Caco-2 (cell line): Measurements from ENCODE around the gene ADARB2. TPM values are rescaled to one million over a fixed set of nuclear protein-coding genes. Genes with fewer than 3 reads are reported as not detected.

Experiments
- BruUV-seq: library from RNA; stranded (reverse); fragments of 400-500 nt; replicated peaks from 2 replicates; lab custom pipeline; 2021; lab: Mats Ljungman, UMichigan
- CTCF ChIA-PET: fragments of 300-600 bp; sonication (Branson Sonifier 250); formaldehyde crosslinking; loops from one replicate; lab custom pipeline; 2022; ENCODE audit warnings: antibody characterized with exemption; lab: Charles Lee
- POLR2A ChIA-PET: fragments of 300-600 bp; sonication (Branson Sonifier 250); formaldehyde crosslinking; loops from one replicate; lab custom pipeline; 2022; ENCODE audit warnings: antibody characterized with exemption; lab: Charles Lee
- DNase-seq, 2 experiments: peaks; one replicate each; pipeline versions ENCODE4 v3.0.0 to v3.0.0-alpha.2; 2020 to 2022
- H3K27me3 ChIP-seq: replicated peaks from 2 replicates; pipeline ENCODE4 v1.6.0; 2011; ENCODE audit warnings: low read length; ENCODE audit not compliant: control insufficient read depth, insufficient read depth
- H3K36me3 ChIP-seq: 2 replicates; pipeline ENCODE4 v1.5.1; 2011; ENCODE audit warnings: low read length; ENCODE audit not compliant: control insufficient read depth, insufficient read depth
- H3K4me1 ChIP-seq: fragments of 250-450 bp; sonication (Bioruptor Pico); 2 replicates; pipeline ENCODE4 v1.5.1; 2020; ENCODE audit warnings: mild to moderate bottlenecking
- H3K4me3 ChIP-seq: 2 replicates; pipeline ENCODE4 v1.5.1; 2011; ENCODE audit warnings: low read depth, mild to moderate bottlenecking, control low read depth, low read length
- H3K9me3 ChIP-seq: fragments of 250-450 bp; sonication (Bioruptor Pico); 2 replicates; pipeline ENCODE4 v1.5.1; 2020; ENCODE audit warnings: mild to moderate bottlenecking, moderate library complexity
- H3K27ac Mint-ChIP-seq: one replicate; pipeline ENCODE4 v1.8.0; 2022; ENCODE audit warnings: mixed read lengths; ENCODE audit not compliant: unreplicated experiment
- H3K27me3 Mint-ChIP-seq: one replicate; pipeline ENCODE4 v1.8.0; 2022; ENCODE audit warnings: mixed read lengths; ENCODE audit not compliant: insufficient read depth, unreplicated experiment
- H3K36me3 Mint-ChIP-seq: one replicate; pipeline ENCODE4 v1.8.0; 2022; ENCODE audit warnings: mild to moderate bottlenecking, mixed read lengths; ENCODE audit not compliant: insufficient read depth, unreplicated experiment
- H3K4me1 Mint-ChIP-seq: one replicate; pipeline ENCODE4 v1.8.0; 2022; ENCODE audit warnings: low read depth, mixed read lengths; ENCODE audit not compliant: unreplicated experiment
- H3K4me3 Mint-ChIP-seq: one replicate; pipeline ENCODE4 v1.8.0; 2022; ENCODE audit warnings: mild to moderate bottlenecking, moderate library complexity, mixed read lengths; ENCODE audit not compliant: unreplicated experiment
- H3K9me3 Mint-ChIP-seq: one replicate; pipeline ENCODE4 v1.8.0; 2022; ENCODE audit warnings: mixed read lengths; ENCODE audit not compliant: unreplicated experiment
- intact Hi-C: fragments of 100-400 bp; cut with micrococcal nuclease; formaldehyde crosslinking; loops from one replicate; pipeline ENCODE4 v1.10.0; 2022; ENCODE audit not compliant: unreplicated experiment
- total RNA-seq: library from RNA; stranded (reverse); gene quantifications from 2 replicates; pipeline ENCODE4 v1.2.3, GENCODE V29; 2022
- TF ChIP-seq, protein P1 (sequence below), 2 experiments: fragments of 200-600 bp in 1 of 2; IDR thresholded peaks; 1 replicate in 1 of 2; 2 replicates in 1 of 2; pipeline versions ENCODE4 v1.5.1 to v1.8.0; 2011 to 2022; ENCODE audit warnings: antibody characterized with exemption in 1 of 2, control low read depth in 1 of 2, inconsistent platforms in 1 of 2, low read depth in 1 of 2, low read length in 1 of 2, mild to moderate bottlenecking in 1 of 2, moderate library complexity in 1 of 2; ENCODE audit not compliant: insufficient read depth in 1 of 2, severe bottlenecking in 1 of 2, unreplicated experiment in 1 of 2

ADARB2 gene
- total RNA-seq, 1 experiment from 2014 or later, result 0.27 TPM

DNA sequence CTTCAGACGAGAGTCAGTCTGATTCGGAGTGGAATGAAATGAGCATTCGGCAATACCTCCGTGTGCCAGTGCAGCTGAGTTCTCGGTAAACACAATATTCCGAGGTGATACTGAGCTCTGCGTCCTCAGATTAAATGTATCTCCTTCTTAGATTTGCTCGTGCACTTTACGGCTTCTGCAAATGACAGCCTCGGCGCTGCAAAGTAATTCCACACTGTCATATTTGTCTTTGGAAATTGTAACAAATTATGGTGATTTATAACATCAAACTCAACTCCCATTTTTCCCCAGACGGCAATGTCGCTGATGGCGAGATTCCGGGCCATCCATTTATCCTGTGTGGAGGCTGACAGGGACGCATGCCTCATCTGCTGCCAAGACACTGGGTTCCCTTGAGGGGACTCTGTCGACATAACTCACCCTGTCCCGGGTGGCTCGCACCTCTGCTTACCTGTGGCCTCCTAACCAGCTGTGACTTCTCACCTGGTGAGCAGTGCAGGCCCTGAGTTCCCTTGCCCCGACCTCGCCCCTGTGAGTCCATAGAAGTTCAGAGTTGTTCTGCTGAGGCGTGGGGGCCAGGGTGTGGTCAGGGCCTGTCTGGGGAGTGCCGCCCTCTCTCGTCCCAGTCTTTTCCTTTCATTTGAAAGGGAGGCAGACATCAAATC lies 201.9 kb downstream of the ADARB2 start:
- ChIA-PET CTCF (no interaction called here), POLR2A (no interaction called here)
- H3K4me1 Mint-ChIP-seq, result no peaks in the 10 kb centered on the region
- H3K27ac Mint-ChIP-seq, result no peak overlapping the region
- no TSS peak for BruUV-seq
- H3K27me3 Mint-ChIP-seq, result peaks cover 13% of the 10 kb centered on the region
- H3K9me3 Mint-ChIP-seq, result no peaks in the 10 kb centered on the region
- peak in 1 of 2 experiments; percentile 18 for DNase-seq
- Histone ChIP-seq H3K36me3 (no peaks in the 10 kb centered on the region), H3K4me3 (no peak overlapping the region), H3K4me1 (no peaks in the 10 kb centered on the region), H3K27me3 (no peaks in the 10 kb centered on the region; the same call in none of the 2 replicates), H3K9me3 (no peaks in the 10 kb centered on the region)
- no peak overlapping the region for H3K4me3 Mint-ChIP-seq
- TF ChIP-seq, protein P1, sequence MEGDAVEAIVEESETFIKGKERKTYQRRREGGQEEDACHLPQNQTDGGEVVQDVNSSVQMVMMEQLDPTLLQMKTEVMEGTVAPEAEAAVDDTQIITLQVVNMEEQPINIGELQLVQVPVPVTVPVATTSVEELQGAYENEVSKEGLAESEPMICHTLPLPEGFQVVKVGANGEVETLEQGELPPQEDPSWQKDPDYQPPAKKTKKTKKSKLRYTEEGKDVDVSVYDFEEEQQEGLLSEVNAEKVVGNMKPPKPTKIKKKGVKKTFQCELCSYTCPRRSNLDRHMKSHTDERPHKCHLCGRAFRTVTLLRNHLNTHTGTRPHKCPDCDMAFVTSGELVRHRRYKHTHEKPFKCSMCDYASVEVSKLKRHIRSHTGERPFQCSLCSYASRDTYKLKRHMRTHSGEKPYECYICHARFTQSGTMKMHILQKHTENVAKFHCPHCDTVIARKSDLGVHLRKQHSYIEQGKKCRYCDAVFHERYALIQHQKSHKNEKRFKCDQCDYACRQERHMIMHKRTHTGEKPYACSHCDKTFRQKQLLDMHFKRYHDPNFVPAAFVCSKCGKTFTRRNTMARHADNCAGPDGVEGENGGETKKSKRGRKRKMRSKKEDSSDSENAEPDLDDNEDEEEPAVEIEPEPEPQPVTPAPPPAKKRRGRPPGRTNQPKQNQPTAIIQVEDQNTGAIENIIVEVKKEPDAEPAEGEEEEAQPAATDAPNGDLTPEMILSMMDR (IDR thresholded peaks at IDR 0.05; ENCODE audit: insufficient read depth in 1 of 2, low read depth in 1 of 2, low read length in 1 of 2, severe bottlenecking in 1 of 2, unreplicated experiment in 1 of 2), result no peak
- intact Hi-C loops, result no loop called here
- no peaks in the 10 kb centered on the region for H3K36me3 Mint-ChIP-seq

DNA sequence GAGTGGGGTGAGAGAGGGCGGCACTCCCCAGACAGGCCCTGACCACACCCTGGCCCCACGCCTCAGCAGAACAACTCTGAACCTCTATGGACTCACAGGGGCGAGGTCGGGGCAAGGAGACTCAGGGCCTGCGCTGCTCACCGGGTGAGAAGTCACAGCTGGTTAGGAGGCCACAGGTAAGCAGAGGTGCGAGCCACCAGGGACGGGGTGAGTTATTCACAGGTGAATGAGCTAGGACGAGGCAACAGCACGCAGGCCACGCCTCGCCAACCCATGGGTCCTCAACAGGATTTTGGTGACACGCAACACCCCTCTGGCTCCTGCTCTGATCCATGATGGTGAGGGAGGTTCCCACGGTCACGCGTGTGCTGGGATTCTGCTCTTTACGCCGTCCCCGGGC lies 202.5 kb downstream of the ADARB2 start:
- intact Hi-C loops, result no loop called here
- no TSS peak for BruUV-seq
- Mint-ChIP-seq H3K27me3 (peaks cover 17% of the 10 kb centered on the region), H3K27ac (no peak overlapping the region), H3K4me1 (no peaks in the 10 kb centered on the region), H3K36me3 (no peaks in the 10 kb centered on the region), H3K9me3 (no peaks in the 10 kb centered on the region), H3K4me3 (no peak overlapping the region)
- Histone ChIP-seq H3K27me3 (no peaks in the 10 kb centered on the region; the same call in none of the 2 replicates), H3K36me3 (no peaks in the 10 kb centered on the region), H3K9me3 (no peaks in the 10 kb centered on the region), H3K4me3 (no peak overlapping the region), H3K4me1 (no peaks in the 10 kb centered on the region)
- POLR2A ChIA-PET, result no interaction called here
- CTCF ChIA-PET, result no interaction called here
- TF ChIP-seq, protein P1 (IDR thresholded peaks at IDR 0.05; ENCODE audit: insufficient read depth in 1 of 2, low read depth in 1 of 2, low read length in 1 of 2, severe bottlenecking in 1 of 2, unreplicated experiment in 1 of 2), result no peak
- DNase-seq, result peak in 1 of 2 experiments; percentile 16

DNA sequence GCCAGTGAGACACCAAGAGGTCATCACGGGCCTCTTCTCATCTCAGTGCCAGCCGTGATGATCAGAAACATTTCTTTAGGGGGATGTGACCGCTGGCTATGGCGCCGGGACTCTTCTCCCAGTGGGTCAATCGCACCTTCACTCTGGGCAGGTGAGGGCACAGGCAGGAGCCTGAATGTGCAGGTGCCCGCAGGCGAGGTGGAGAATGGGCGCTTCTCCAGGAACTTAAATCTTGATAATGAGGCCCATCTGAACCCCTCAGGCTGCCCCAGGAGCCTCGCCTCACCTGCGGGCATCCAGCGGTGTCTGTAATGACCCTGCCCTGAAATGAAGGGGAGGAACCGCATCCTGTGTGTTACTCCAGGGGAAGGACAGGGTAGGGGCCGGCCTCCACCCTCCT lies 204.7 kb downstream of the ADARB2 start:
- peak in 1 of 2 experiments; percentile 29 for DNase-seq
- ChIA-PET POLR2A (no interaction called here), CTCF (no interaction called here)
- TF ChIP-seq, protein P1 (IDR thresholded peaks at IDR 0.05; ENCODE audit: insufficient read depth in 1 of 2, low read depth in 1 of 2, low read length in 1 of 2, severe bottlenecking in 1 of 2, unreplicated experiment in 1 of 2), result no peak
- Histone ChIP-seq H3K36me3 (no peaks in the 10 kb centered on the region), H3K4me1 (no peaks in the 10 kb centered on the region), H3K9me3 (no peaks in the 10 kb centered on the region), H3K27me3 (peaks cover 2% of the 10 kb centered on the region; the same call in 1 of the 2 replicates), H3K4me3 (no peak overlapping the region)
- no peaks in the 10 kb centered on the region for H3K36me3 Mint-ChIP-seq
- H3K9me3 Mint-ChIP-seq, result no peaks in the 10 kb centered on the region
- H3K27me3 Mint-ChIP-seq, result peaks cover 18% of the 10 kb centered on the region
- H3K4me1 Mint-ChIP-seq, result no peaks in the 10 kb centered on the region
- intact Hi-C loops, result no loop called here
- BruUV-seq, result no TSS peak
- H3K4me3 Mint-ChIP-seq, result no peak overlapping the region
- H3K27ac Mint-ChIP-seq, result no peak overlapping the region
